HG03575 (cell line): Measurements from ENCODE around the gene TWNK.

Experiments
- ATAC-seq: cut with Tn5 transposase; IDR thresholded peaks from one replicate; pipeline ENCODE4 v1.9.1; 2021; ENCODE audit not compliant: unreplicated experiment, insufficient number of reproducible peaks, low FRiP score; ENCODE audit errors: extremely low read depth

TWNK gene

DNA sequence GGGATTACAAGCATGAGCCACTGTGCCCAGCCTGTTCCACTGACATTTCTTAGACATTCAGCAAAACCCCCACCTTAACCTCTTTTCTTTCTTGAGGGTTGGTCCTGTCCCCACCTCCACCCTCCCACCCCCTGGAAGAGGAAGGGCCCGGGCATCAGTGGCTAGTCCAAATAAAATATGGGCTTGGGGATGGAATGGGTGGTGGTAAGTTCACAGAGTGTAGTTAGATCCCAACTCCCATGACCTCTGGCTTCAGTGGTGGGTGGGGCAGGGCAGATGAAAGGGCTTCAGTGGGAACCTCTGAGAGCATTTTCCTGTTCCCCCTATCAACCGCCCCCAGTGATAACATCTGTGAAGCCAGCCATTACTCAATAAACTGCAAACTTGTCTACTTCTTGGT lies 53.5 kb downstream of the TWNK start:
- no peak for ATAC-seq

DNA sequence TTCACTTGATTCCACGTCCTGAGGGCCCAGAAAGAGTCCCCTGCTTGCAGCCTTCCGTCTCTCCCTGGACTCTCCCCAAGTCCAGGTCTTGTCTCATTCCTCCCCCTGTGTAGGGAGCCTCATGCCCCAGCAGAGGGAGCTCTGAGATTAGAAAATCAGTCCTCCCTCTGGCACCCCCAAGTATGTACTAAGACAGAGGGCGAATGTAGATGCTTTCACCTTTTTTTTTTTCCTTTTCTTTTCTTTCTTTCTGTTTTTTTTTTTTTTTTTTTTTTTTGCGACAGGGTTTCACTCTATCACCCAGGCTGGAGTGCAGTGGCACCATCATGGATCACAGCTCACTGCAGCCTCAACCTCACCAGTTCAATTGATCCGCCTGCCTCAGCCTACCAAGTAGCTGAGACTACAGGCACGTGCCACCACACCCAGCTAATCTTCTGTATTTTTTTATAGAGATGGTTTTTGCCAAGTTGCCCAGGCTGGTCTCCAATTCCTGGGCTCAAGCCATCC lies 54.0 kb downstream of the TWNK start:
- ATAC-seq, result no peak

DNA sequence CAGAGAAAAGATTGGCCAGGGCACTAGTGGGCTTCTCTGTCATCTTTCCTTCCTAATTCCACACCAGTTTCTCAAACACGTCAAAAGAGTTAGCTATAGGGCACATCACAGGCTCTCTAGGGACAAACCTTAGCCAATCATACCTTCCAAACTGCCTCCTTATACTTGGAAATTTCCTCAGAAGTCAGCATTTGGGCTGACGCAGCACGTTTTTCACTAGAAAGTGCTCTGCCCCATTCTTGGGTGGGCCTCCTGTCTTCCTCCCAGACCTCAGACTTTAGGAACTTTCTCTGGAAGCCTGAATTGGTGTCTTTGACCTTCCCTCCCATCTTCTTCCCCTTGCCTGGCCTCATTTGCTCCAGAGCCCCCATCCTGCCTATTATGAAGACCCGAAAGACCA lies 54.8 kb downstream of the TWNK start:
- no peak for ATAC-seq

GRCh38 chr10:101042667-101043362 lies 55.5 kb downstream of the TWNK start:
- ATAC-seq, result no peak

GRCh38 chr10:101043363-101043707 lies 56.0 kb downstream of the TWNK start:
- no peak for ATAC-seq
